Activated naive CD8-positive, alpha-beta T cell treated with anti-CD3 and anti-CD28 coated beads, Interleukin-2, amount 50 U/mL, for 24 hours (primary cell): ENCODE results near the gene DNAJC4.
"Not testable (repeated sequence)": the region's sequence is repeated elsewhere in the genome, so short reads cannot be mapped to it uniquely, and the experiment has no call there.

ENCODE experiments used
- ATAC-seq: fragments of 150-1000 bp; cut with Tn5 transposase; one replicate; pipeline ENCODE4 v1.10.0; 2021
- DNase-seq: peaks from one replicate; pipeline ENCODE4 v3.0.0; 2021
- H3K27ac Mint-ChIP-seq: one replicate; pipeline ENCODE4 v1.8.0; 2021; ENCODE audit warnings: mild to moderate bottlenecking, mixed read lengths
- H3K27me3 Mint-ChIP-seq: one replicate; pipeline ENCODE4 v1.8.0; 2021; ENCODE audit warnings: mixed read lengths
- H3K36me3 Mint-ChIP-seq: one replicate; pipeline ENCODE4 v1.8.0; 2021; ENCODE audit warnings: low read depth, mixed read lengths
- H3K4me1 Mint-ChIP-seq: one replicate; pipeline ENCODE4 v1.8.0; 2021; ENCODE audit warnings: mixed read lengths
- H3K4me3 Mint-ChIP-seq: one replicate; pipeline ENCODE4 v1.8.0; 2021; ENCODE audit warnings: mild to moderate bottlenecking, moderate library complexity, mixed read lengths
- H3K9me3 Mint-ChIP-seq: one replicate; pipeline ENCODE4 v1.8.0; 2021; ENCODE audit warnings: mixed read lengths

Gene DNAJC4

GRCh38 chr11:64241491-64242374, 11.4 kb downstream of the DNAJC4 start:
- Mint-ChIP-seq H3K27me3 (no peaks in the 10 kb centered on the region), H3K4me3 (peak overlapping the region; percentile 87), H3K27ac (peak overlapping the region; percentile 93), H3K36me3 (peaks cover 21% of the 10 kb centered on the region), H3K9me3 (no peaks in the 10 kb centered on the region), H3K4me1 (peaks cover 38% of the 10 kb centered on the region)
- peak; percentile 48 for DNase-seq
- ATAC-seq: peak; percentile 64

- Mint-ChIP-seq H3K4me1 (peaks cover 45% of the 10 kb centered on the region), H3K27ac (peak overlapping the region; percentile 86), H3K27me3 (no peaks in the 10 kb centered on the region), H3K36me3 (peaks cover 14% of the 10 kb centered on the region), H3K9me3 (no peaks in the 10 kb centered on the region), H3K4me3 (peak overlapping the region; percentile 87)
- DNase-seq (no peak), ATAC-seq (no peak)
Measured at GRCh38 chr11:64243236-64243854, 13.0 kb downstream of the DNAJC4 start.

- DNase-seq (no peak), ATAC-seq (no peak)
- H3K27ac Mint-ChIP-seq: peak overlapping the region; percentile 22
- no peaks in the 10 kb centered on the region for H3K27me3 Mint-ChIP-seq
- peaks cover 41% of the 10 kb centered on the region for H3K4me1 Mint-ChIP-seq
- H3K36me3 Mint-ChIP-seq: peaks cover 14% of the 10 kb centered on the region
- H3K9me3 Mint-ChIP-seq: no peaks in the 10 kb centered on the region
- peak overlapping the region; percentile 87 for H3K4me3 Mint-ChIP-seq
Measured at GRCh38 chr11:64244107-64244506, 13.8 kb downstream of the DNAJC4 start.

- Mint-ChIP-seq H3K4me1 (peaks cover 37% of the 10 kb centered on the region), H3K27ac (peak overlapping the region; percentile 96), H3K9me3 (no peaks in the 10 kb centered on the region), H3K36me3 (peaks cover 14% of the 10 kb centered on the region), H3K4me3 (peak overlapping the region; percentile 92), H3K27me3 (no peaks in the 10 kb centered on the region)
- ATAC-seq: no peak
- DNase-seq: no peak
Measured at GRCh38 chr11:64244966-64245365, 14.6 kb downstream of the DNAJC4 start.

- peaks cover 35% of the 10 kb centered on the region for H3K4me1 Mint-ChIP-seq
- H3K4me3 Mint-ChIP-seq: peak overlapping the region; percentile 92
- no peaks in the 10 kb centered on the region for H3K9me3 Mint-ChIP-seq
- DNase-seq (no peak), ATAC-seq (no peak)
- H3K27ac Mint-ChIP-seq: peak overlapping the region; percentile 96
- peaks cover 14% of the 10 kb centered on the region for H3K36me3 Mint-ChIP-seq
- no peaks in the 10 kb centered on the region for H3K27me3 Mint-ChIP-seq
Measured at GRCh38 chr11:64245401-64245796, 15.1 kb downstream of the DNAJC4 start.

- Mint-ChIP-seq H3K27me3 (no peaks in the 10 kb centered on the region), H3K27ac (peak overlapping the region; percentile 96), H3K36me3 (peaks cover 14% of the 10 kb centered on the region), H3K4me3 (peak overlapping the region; percentile 92), H3K9me3 (no peaks in the 10 kb centered on the region), H3K4me1 (peaks cover 34% of the 10 kb centered on the region)
- DNase-seq: peak; percentile 80
- ATAC-seq: peak; percentile 29
Measured at GRCh38 chr11:64245797-64246620, 15.7 kb downstream of the DNAJC4 start.

- not testable (repeated sequence) for H3K27ac Mint-ChIP-seq
- peak overlapping the region; percentile 83 for H3K4me3 Mint-ChIP-seq
Measured at GRCh38 chr11:64246621-64246870, 16.2 kb downstream of the DNAJC4 start.

GRCh38 chr11:64246871-64247728, 16.8 kb downstream of the DNAJC4 start, which contains the start of gene PPP1R14B:
TSS of gene PPP1R14B (minus strand) at chr11:64246943. CDS start at chr11:64246673, 270 bp downstream.
- ATAC-seq (peak; percentile 43), DNase-seq (peak; percentile 87)
- peaks cover 14% of the 10 kb centered on the region for H3K36me3 Mint-ChIP-seq
- no peaks in the 10 kb centered on the region for H3K27me3 Mint-ChIP-seq
- peaks cover 38% of the 10 kb centered on the region for H3K4me1 Mint-ChIP-seq
- peak within 1 kb of the TSS; percentile 92 for H3K4me3 Mint-ChIP-seq
- peak within 1 kb of the TSS; percentile 96 for H3K27ac Mint-ChIP-seq
- no peaks in the 10 kb centered on the region for H3K9me3 Mint-ChIP-seq

More at GRCh38 chr11:64246621-64246870, 16.2 kb downstream of the DNAJC4 start:
- not testable (repeated sequence) for H3K9me3 Mint-ChIP-seq, H3K27me3 Mint-ChIP-seq, ATAC-seq, DNase-seq
- H3K4me1 Mint-ChIP-seq: peaks cover 34% of the 10 kb centered on the region
- H3K36me3 Mint-ChIP-seq: peaks cover 14% of the 10 kb centered on the region

GRCh38 chr11:64247729-64248531, 17.6 kb downstream of the DNAJC4 start:
- Mint-ChIP-seq H3K9me3 (no peaks in the 10 kb centered on the region), H3K36me3 (peaks cover 10% of the 10 kb centered on the region), H3K4me3 (peak overlapping the region; percentile 83), H3K4me1 (peaks cover 35% of the 10 kb centered on the region), H3K27ac (peak overlapping the region; percentile 71), H3K27me3 (no peaks in the 10 kb centered on the region)
- DNase-seq: no peak
- ATAC-seq: no peak

- Mint-ChIP-seq H3K36me3 (peaks cover 5% of the 10 kb centered on the region), H3K9me3 (no peaks in the 10 kb centered on the region), H3K27ac (no peak overlapping the region), H3K27me3 (no peaks in the 10 kb centered on the region), H3K4me3 (no peak overlapping the region), H3K4me1 (peaks cover 29% of the 10 kb centered on the region)
- DNase-seq (no peak), ATAC-seq (no peak)
Measured at GRCh38 chr11:64248578-64248977, 18.2 kb downstream of the DNAJC4 start.

- Mint-ChIP-seq H3K27ac (no peak overlapping the region), H3K4me3 (no peak overlapping the region), H3K9me3 (no peaks in the 10 kb centered on the region), H3K4me1 (peaks cover 25% of the 10 kb centered on the region), H3K36me3 (peaks cover 1% of the 10 kb centered on the region), H3K27me3 (no peaks in the 10 kb centered on the region)
- no peak for ATAC-seq
- DNase-seq: no peak
Measured at GRCh38 chr11:64249038-64249437, 18.7 kb downstream of the DNAJC4 start.

- Mint-ChIP-seq H3K4me3 (no peak overlapping the region), H3K27ac (no peak overlapping the region), H3K36me3 (peaks cover 1% of the 10 kb centered on the region), H3K4me1 (peaks cover 22% of the 10 kb centered on the region), H3K9me3 (no peaks in the 10 kb centered on the region), H3K27me3 (no peaks in the 10 kb centered on the region)
- no peak for DNase-seq
- ATAC-seq: no peak
Measured at GRCh38 chr11:64249563-64250414, 19.4 kb downstream of the DNAJC4 start.
